Skeletal muscle tissue (tissue), 4 donors: ENCODE measurements around the gene ZNF516. TPM values are rescaled to one million over a fixed set of nuclear protein-coding genes. Genes with fewer than 3 reads are reported as not detected.
"Not testable (repeated sequence)": the region's sequence is repeated elsewhere in the genome, so short reads cannot be mapped to it uniquely, and the experiment has no call there.

Source experiments
- H3K27ac ChIP-seq: one replicate; pipeline ENCODE4 v1.7.0; 2013; ENCODE audit warnings: mild to moderate bottlenecking, low read depth, low read length, inconsistent platforms
- H3K27me3 ChIP-seq, 3 donors: one replicate each; pipeline ENCODE4 v1.7.0; 2013; ENCODE audit warnings: low read length in 3 of 3; ENCODE audit not compliant: control insufficient read depth in 3 of 3, insufficient read depth in 3 of 3
- H3K36me3 ChIP-seq, 3 donors: one replicate each; pipeline ENCODE4 v1.7.0; 2013; ENCODE audit warnings: low read length in 3 of 3; ENCODE audit not compliant: control insufficient read depth in 3 of 3, insufficient read depth in 3 of 3
- H3K4me1 ChIP-seq, 3 donors: one replicate each; pipeline ENCODE4 v1.7.0; 2013; ENCODE audit warnings: low read length in 3 of 3, mild to moderate bottlenecking in 3 of 3; ENCODE audit not compliant: control insufficient read depth in 3 of 3, insufficient read depth in 3 of 3
- H3K4me3 ChIP-seq, 3 donors: one replicate each; pipeline ENCODE4 v1.7.0; 2013; ENCODE audit warnings: low read length in 3 of 3
- H3K9ac ChIP-seq, 3 donors: one replicate each; pipeline ENCODE4 v1.7.0; 2013; ENCODE audit warnings: low read length in 3 of 3, mild to moderate bottlenecking in 3 of 3, moderate library complexity in 2 of 3, low read depth in 1 of 3
- H3K9me3 ChIP-seq, 3 donors: one replicate each; pipeline ENCODE4 v1.7.0; 2013; ENCODE audit warnings: low read length in 3 of 3; ENCODE audit not compliant: control insufficient read depth in 3 of 3
- total RNA-seq: library from RNA; depleted of rRNA; stranded (reverse); fragments of >200 nt; gene quantifications from one replicate; pipeline ENCODE4 v1.2.3, GENCODE V29; 2014
- donor health status: Osteomylitis.

The ZNF516 gene, protein sequence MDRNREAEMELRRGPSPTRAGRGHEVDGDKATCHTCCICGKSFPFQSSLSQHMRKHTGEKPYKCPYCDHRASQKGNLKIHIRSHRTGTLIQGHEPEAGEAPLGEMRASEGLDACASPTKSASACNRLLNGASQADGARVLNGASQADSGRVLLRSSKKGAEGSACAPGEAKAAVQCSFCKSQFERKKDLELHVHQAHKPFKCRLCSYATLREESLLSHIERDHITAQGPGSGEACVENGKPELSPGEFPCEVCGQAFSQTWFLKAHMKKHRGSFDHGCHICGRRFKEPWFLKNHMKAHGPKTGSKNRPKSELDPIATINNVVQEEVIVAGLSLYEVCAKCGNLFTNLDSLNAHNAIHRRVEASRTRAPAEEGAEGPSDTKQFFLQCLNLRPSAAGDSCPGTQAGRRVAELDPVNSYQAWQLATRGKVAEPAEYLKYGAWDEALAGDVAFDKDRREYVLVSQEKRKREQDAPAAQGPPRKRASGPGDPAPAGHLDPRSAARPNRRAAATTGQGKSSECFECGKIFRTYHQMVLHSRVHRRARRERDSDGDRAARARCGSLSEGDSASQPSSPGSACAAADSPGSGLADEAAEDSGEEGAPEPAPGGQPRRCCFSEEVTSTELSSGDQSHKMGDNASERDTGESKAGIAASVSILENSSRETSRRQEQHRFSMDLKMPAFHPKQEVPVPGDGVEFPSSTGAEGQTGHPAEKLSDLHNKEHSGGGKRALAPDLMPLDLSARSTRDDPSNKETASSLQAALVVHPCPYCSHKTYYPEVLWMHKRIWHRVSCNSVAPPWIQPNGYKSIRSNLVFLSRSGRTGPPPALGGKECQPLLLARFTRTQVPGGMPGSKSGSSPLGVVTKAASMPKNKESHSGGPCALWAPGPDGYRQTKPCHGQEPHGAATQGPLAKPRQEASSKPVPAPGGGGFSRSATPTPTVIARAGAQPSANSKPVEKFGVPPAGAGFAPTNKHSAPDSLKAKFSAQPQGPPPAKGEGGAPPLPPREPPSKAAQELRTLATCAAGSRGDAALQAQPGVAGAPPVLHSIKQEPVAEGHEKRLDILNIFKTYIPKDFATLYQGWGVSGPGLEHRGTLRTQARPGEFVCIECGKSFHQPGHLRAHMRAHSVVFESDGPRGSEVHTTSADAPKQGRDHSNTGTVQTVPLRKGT
- total RNA-seq, result 33.9 TPM

DNA sequence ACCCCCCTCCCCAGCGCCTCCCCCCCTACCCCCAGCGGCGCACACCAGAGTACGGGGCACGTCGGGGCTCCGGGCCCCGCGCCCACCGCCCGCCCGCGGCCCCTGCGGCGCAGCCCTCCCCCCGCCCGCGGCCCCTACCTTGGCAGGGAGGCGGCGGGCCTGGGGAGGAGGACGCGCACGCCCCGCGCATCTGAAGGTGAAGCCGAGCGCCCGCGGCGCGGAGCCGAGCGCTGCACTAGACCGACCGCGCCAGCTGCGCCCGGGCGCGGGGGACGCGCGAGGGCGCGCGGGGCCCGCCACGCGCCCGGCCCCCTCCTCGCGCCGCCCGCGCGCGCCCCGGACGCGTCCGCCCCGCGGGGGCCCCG lies at the start of gene ZNF516:
Gene ZNF516 (minus strand): TSS at position 237 of the 365 bp plus-strand sequence. CDS start 52,188 bp downstream, outside the sequence.
- Histone ChIP-seq H3K4me3 (peak within 1 kb of the TSS; percentile 94 to 96 (median 95)), H3K27me3 (no peaks in the 10 kb centered on the region), H3K9me3 (no peaks in the 10 kb centered on the region), H3K27ac (peak within 1 kb of the TSS; percentile 88), H3K36me3 (no peaks in the 10 kb centered on the region), H3K9ac (peak within 1 kb of the TSS; percentile 79 to 91 (median 85)), H3K4me1 (peaks cover 17 to 27% (median 23%) of the 10 kb centered on the region in 3 donors)

DNA sequence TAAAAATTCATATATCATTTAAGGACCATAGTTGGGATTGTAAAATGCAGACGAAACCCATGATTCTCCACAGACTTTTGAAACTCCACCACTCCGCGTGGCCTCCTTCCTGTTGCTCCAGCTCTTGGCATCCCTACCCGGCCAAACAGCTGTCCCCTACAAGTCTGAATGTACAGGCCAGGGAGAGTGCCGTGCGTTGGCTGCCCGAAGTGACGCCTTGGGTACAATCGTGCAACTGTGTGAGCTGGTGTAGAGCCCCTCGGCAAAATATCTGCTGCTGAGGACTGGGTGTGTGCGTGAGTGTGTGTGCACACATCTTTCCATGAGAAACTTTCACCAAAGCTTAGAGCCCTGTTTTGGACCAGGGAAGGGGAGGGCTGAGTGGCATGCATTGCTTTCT lies 43.8 kb upstream of the ZNF516 start:
- Histone ChIP-seq H3K36me3 (no peaks in the 10 kb centered on the region), H3K4me1 (no peaks in the 10 kb centered on the region), H3K9me3 (no peaks in the 10 kb centered on the region), H3K9ac (no peak overlapping the region), H3K27ac (no peak overlapping the region), H3K27me3 (peaks cover 0 to 3% (median 0%) of the 10 kb centered on the region in 3 donors), H3K4me3 (no peak overlapping the region)

DNA sequence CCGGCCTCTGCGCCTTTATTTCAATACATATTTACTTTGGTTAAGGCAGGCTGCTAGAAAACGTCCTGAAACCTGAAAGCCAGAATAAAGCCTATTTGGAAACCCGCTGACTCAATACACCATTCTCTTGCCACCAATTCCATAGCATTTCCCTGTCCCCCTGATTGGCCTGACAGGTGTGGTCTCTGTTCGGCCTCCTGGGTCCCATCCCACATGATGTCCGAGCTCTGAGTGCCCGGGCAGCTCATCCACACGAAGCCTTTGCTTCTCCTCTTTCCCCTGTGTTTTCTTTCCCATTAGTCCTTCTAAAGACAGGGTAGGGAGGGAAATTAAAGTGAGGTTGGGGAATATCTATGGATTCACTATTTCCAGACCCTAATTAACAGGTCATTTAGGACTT lies 42.6 kb upstream of the ZNF516 start:
- H3K4me1 ChIP-seq, result no peaks in the 10 kb centered on the region
- no peaks in the 10 kb centered on the region for H3K36me3 ChIP-seq
- no peak overlapping the region for H3K9ac ChIP-seq
- peaks cover 0 to 3% (median 0%) of the 10 kb centered on the region in 3 donors for H3K27me3 ChIP-seq
- no peak overlapping the region for H3K4me3 ChIP-seq
- no peak overlapping the region for H3K27ac ChIP-seq
- no peaks in the 10 kb centered on the region for H3K9me3 ChIP-seq

DNA sequence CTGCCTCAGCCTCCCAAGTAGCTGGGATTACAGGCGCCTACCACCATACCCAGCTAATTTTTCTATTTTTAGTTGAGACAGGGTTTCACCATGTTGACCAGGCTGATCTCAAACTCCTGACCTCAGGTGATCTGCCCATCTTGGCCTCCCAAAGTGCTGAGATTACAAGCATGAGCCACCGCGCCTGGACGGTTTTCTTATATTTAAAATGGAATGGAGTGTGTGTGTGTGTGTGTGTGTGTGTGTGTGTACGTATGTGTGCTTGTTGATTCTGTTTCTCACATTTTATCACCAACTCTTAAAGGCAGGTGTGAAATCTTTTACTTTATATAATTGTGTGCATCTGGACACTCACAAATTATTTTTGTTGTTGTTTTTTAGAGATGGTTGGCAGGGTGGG lies 41.6 kb upstream of the ZNF516 start:
- not testable (repeated sequence) for H3K9me3 ChIP-seq, H3K36me3 ChIP-seq, H3K9ac ChIP-seq, H3K27me3 ChIP-seq, H3K4me1 ChIP-seq, H3K4me3 ChIP-seq, H3K27ac ChIP-seq

DNA sequence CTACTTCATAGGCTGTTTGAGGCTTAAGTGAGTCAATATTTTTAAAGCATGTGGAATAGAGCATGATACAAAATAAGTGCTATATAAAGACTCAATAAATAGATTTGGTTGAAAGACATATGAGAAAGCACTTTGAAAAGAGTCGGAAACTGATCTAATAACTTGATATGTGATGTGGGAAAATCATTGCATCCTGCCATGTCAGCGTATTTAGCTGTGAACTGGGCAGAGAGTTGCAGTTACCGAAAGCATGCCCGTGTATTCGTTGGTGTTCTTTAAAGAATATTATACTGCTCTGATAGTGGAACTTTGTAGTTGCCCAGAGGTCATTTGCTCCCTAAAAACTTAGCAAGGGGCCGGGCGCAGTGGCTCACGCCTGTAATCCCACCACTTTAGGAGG lies 37.8 kb upstream of the ZNF516 start:
- no peak overlapping the region for H3K9ac ChIP-seq
- H3K27ac ChIP-seq, result no peak overlapping the region
- peaks cover 7 to 13% (median 8%) of the 10 kb centered on the region in 3 donors for H3K4me1 ChIP-seq
- no peak overlapping the region for H3K4me3 ChIP-seq
- peaks cover 3 to 17% (median 15%) of the 10 kb centered on the region in 3 donors for H3K27me3 ChIP-seq
- H3K9me3 ChIP-seq, result no peaks in the 10 kb centered on the region
- H3K36me3 ChIP-seq, result no peaks in the 10 kb centered on the region

DNA sequence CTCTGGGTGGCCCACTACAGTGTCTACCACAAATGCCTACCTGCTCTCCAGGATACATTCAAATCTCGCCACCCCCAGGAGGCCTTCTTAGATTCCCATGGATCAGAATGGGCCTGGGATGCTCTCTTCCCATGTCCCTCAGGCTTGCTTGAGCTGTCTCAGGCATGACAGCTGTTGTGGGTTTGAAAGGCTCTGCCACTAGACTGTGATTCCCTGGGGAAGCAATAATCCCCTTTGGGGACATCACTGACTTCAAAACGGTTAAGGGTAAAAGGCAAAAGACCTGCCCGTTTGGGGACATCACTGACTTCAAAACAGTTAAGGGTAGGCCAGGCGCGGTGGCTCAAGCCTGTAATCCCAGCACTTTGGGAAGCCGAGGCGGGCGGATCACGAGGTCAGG lies 35.8 kb upstream of the ZNF516 start:
- Histone ChIP-seq H3K9ac (no peak overlapping the region), H3K27me3 (peaks cover 6 to 30% (median 27%) of the 10 kb centered on the region in 3 donors), H3K36me3 (no peaks in the 10 kb centered on the region), H3K4me3 (no peak overlapping the region), H3K4me1 (peaks cover 7 to 17% (median 10%) of the 10 kb centered on the region in 3 donors), H3K9me3 (no peaks in the 10 kb centered on the region), H3K27ac (no peak overlapping the region)

DNA sequence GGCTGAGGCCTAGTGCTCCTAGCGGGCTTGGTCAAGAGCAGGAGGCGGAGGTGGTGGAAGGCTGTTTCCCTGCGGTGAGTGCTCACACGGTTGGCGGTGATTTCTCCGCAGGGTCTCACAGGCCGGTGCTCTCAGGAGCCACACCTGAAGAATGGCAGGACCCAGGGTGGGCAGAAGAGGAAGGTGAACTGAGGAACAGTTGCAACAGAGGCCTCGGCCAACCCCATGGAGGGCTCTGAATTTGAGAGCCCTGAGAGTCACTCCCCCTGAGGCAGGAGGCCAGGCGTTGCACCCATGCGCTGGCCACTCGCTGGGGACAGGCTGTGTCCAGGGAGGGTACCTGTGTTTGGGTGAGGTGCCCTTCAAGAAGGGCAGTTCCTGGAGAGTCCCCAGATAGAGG lies 35.3 kb upstream of the ZNF516 start:
- no peak overlapping the region for H3K27ac ChIP-seq
- H3K9ac ChIP-seq, result no peak overlapping the region
- no peaks in the 10 kb centered on the region for H3K9me3 ChIP-seq
- H3K4me1 ChIP-seq, result peaks cover 7 to 17% (median 10%) of the 10 kb centered on the region in 3 donors
- no peaks in the 10 kb centered on the region for H3K36me3 ChIP-seq
- peaks cover 6 to 31% (median 28%) of the 10 kb centered on the region in 3 donors for H3K27me3 ChIP-seq
- H3K4me3 ChIP-seq, result no peak overlapping the region

DNA sequence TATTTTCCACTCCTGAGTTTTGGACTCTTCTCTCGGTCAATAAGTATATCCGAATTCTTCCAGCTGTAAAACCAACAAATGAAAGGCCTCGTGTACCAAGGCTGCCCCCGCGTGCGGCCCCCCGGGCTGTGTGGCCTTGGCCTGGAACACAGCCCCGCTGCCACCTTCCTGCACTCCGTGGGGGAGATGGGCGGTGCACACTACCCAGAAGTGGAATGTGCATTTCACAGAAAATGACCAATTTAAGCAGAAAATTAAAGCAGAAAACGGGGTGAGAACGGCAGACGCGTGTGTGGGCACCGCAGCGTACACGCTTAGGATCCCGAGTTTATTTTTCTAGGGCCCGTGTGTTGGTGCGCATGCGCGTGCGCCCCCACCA lies 34.4 kb upstream of the ZNF516 start:
- peaks cover 8 to 37% (median 34%) of the 10 kb centered on the region in 3 donors for H3K27me3 ChIP-seq
- H3K9me3 ChIP-seq, result no peaks in the 10 kb centered on the region
- H3K27ac ChIP-seq, result no peak overlapping the region
- H3K4me1 ChIP-seq, result peaks cover 10 to 22% (median 14%) of the 10 kb centered on the region in 3 donors
- peak overlapping the region in 2 of 3 donors; percentile 64 to 76 for H3K4me3 ChIP-seq
- no peak overlapping the region for H3K9ac ChIP-seq
- H3K36me3 ChIP-seq, result no peaks in the 10 kb centered on the region

DNA sequence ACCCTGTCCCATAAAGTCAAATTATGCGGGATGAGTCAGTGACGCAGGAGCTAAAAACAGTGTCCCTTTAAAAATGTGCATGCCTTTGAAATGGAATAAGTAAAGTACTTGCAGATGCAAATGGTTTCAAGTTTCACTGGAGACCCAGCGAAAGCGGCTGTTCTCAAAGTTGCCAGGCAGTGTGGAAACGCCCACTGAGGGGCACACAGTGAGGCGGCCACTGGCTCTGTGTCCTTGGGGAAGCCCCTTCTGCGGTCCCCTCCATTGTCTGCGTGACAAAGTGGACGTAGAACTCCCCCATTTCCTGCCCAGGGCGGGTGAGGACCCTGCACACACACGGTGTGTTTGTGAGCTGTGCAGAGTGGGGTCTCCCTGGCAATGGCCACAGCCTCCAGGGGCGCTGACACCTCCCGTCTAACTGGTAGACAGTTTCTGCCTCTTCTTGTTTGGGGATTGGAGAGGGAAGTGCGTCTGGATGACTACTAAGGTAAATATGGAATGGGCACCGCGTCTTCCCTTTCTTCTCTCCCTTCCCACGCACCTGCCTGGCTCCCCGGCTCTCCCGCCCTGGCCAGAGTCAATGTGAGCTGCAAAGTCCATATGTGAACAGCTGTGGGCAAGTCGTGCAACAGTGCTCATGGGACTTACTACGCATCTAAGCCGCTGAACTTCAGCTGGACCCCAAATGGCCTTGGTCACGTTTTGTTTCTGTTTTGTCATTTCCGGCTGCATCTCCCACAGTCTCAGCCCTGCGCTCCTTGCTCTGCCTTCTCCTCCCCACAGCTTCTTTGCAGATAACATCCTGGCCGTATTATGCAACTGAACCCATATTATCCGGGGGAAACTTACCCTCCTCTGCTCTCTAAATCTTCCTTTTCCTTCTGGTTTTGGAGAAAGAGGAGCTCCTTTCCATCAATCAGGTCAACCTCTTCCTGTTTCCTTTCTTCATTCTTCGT lies 33.7 kb upstream of the ZNF516 start:
- Histone ChIP-seq H3K4me3 (peak overlapping the region; percentile 64 to 76 (median 75)), H3K27ac (no peak overlapping the region), H3K4me1 (peaks cover 10 to 22% (median 14%) of the 10 kb centered on the region in 3 donors), H3K36me3 (no peaks in the 10 kb centered on the region), H3K27me3 (peaks cover 8 to 37% (median 34%) of the 10 kb centered on the region in 3 donors), H3K9me3 (no peaks in the 10 kb centered on the region), H3K9ac (peak overlapping the region in 2 of 3 donors; percentile 59 to 75)
